ENCODE measurements around the gene H2BK1. TPM values are rescaled to one million over a fixed set of nuclear protein-coding genes. Genes with fewer than 3 reads are reported as not detected.

Gene H2BK1
- polyA plus RNA-seq, 3 donors: not detected

DNA sequence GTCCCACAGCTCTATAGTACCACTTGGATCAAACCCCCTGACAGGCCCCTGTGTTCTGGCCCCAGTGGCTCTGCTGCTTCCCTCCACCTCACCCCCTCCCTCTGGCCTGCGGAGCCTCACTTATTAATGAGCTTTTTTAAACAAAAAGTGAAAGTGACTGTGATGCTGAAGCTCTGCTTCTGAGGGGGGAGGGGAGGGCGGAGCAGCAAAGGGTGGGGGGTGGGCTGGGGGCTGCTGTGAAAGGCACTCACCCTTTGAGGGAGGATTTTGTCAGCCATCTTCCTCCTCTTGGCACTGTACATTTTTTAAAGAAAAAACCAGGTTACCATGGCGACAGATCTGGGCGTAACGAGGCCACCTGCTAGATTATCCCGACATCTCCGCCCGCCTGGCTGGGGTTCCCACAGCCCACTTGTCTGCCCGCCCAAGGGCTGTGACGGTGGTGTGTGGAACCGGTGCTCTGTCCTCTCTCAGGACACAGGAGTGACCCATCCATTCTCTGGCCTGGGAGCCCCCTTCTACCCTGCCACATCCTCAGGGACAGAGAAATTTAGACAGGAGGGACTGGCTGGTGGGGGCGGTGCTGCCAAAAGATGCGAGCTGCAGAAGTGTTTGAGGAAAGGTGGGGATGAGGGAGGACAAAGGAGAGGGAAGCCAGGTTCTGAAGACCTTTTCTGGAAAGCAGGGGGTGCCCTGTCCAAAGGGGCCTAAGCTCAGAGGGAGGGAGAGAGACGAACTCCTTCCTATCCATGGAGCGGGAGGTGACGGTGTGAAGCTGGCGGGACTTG lies 33.3 kb upstream of the H2BK1 start:
- Histone ChIP-seq H3K27me3 (ENCODE audit: control insufficient read depth in 2 of 2, insufficient read depth in 2 of 2, low read length in 2 of 2) (peaks cover 34 to 46% of the 10 kb centered on the region in 2 donors), H2AFZ (ENCODE audit: insufficient read depth, low read depth, low read length, poor library complexity, severe bottlenecking) (no peak overlapping the region), H3K4me3 (replicated peaks in 1 of 3; ENCODE audit: low read depth in 2 of 3, low read length in 3 of 3) (peak overlapping the region in 2 of 3 experiments; percentile 3 to 62), H3K36me3 (replicated peaks in 1 of 2; ENCODE audit: control insufficient read depth in 1 of 2, insufficient read depth in 2 of 2, low read length in 2 of 2) (peaks cover 32 to 33% of the 10 kb centered on the region in 2 donors), H3K27ac (ENCODE audit: low read depth in 1 of 2, low read length in 2 of 2) (peak overlapping the region in 1 of 2 donors; percentile 42), H3K4me1 (ENCODE audit: control insufficient read depth in 1 of 2, insufficient read depth in 2 of 2, low read length in 2 of 2) (peaks cover 39 to 48% of the 10 kb centered on the region in 2 donors), H3K79me2 (ENCODE audit: insufficient read depth, low read length) (no peaks in the 10 kb centered on the region), H4K20me1 (ENCODE audit: insufficient read depth, low read length) (peaks cover 98% of the 10 kb centered on the region), H3K9me3 (replicated peaks in 1 of 2; ENCODE audit: control insufficient read depth in 1 of 2, insufficient read depth in 1 of 2, low read length in 2 of 2) (peaks cover 0 to 6% of the 10 kb centered on the region in 2 donors), H3K4me2 (replicated peaks; ENCODE audit: extremely low read depth, low read length, poor library complexity, severe bottlenecking) (peak overlapping the region; percentile 66), H3K9ac (ENCODE audit: insufficient read depth, low read length, poor library complexity, severe bottlenecking) (no peak overlapping the region)
- DNase-seq: no peak
- H3K27ac Mint-ChIP-seq: peak overlapping the region in 4 of 7 donors; percentile 52 to 68 (median 66)
- peaks cover 42 to 54% of the 10 kb centered on the region in 2 donors for H3K36me3 Mint-ChIP-seq
- peaks cover 50% of the 10 kb centered on the region for H3K4me1 Mint-ChIP-seq
- peaks cover 38 to 62% (median 55%) of the 10 kb centered on the region in 3 donors for H3K27me3 Mint-ChIP-seq (ENCODE audit: low read depth in 3 of 3)
- peak overlapping the region; percentile 69 to 90 for H3K4me3 Mint-ChIP-seq
- H3K9me3 Mint-ChIP-seq: peaks cover 0 to 16% (median 6%) of the 10 kb centered on the region in 7 donors
- 21% methylated on average over 6 of the region's 17 CpGs for WGBS (ENCODE audit: insufficient coverage)
- TF ChIP-seq, protein P1, sequence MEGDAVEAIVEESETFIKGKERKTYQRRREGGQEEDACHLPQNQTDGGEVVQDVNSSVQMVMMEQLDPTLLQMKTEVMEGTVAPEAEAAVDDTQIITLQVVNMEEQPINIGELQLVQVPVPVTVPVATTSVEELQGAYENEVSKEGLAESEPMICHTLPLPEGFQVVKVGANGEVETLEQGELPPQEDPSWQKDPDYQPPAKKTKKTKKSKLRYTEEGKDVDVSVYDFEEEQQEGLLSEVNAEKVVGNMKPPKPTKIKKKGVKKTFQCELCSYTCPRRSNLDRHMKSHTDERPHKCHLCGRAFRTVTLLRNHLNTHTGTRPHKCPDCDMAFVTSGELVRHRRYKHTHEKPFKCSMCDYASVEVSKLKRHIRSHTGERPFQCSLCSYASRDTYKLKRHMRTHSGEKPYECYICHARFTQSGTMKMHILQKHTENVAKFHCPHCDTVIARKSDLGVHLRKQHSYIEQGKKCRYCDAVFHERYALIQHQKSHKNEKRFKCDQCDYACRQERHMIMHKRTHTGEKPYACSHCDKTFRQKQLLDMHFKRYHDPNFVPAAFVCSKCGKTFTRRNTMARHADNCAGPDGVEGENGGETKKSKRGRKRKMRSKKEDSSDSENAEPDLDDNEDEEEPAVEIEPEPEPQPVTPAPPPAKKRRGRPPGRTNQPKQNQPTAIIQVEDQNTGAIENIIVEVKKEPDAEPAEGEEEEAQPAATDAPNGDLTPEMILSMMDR (IDR thresholded peaks at IDR 0.05): no peak
- intact Hi-C loops (cut with micrococcal nuclease): loop anchor here in 1 of 2 donors (2.0 kb wide), 1 partner anchor 17 kb away; the partner anchor contains the start of gene ABCF2

DNA sequence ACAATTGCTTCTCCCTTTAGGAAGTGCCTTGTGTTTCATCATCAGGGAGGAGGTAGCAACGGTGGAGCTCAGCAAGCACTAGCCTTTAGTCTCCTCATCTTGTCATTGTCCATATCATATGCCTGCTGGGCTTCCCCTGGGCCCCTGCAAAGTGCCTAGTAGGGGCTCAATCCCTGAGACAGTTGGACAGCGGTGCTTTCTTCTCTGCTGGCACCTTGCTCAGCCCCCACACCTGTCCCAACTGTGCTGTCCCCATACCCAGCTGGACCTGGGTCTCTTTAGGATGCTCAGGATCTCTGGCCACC lies 32.7 kb upstream of the H2BK1 start:
- peak overlapping the region; percentile 69 to 90 for H3K4me3 Mint-ChIP-seq
- Histone ChIP-seq H3K9ac (ENCODE audit: insufficient read depth, low read length, poor library complexity, severe bottlenecking) (no peak overlapping the region), H3K4me2 (replicated peaks; ENCODE audit: extremely low read depth, low read length, poor library complexity, severe bottlenecking) (peak overlapping the region; percentile 66), H3K36me3 (replicated peaks in 1 of 2; ENCODE audit: control insufficient read depth in 1 of 2, insufficient read depth in 2 of 2, low read length in 2 of 2) (peaks cover 38 to 40% of the 10 kb centered on the region in 2 donors), H3K27me3 (ENCODE audit: control insufficient read depth in 2 of 2, insufficient read depth in 2 of 2, low read length in 2 of 2) (peaks cover 31 to 41% of the 10 kb centered on the region in 2 donors), H3K27ac (ENCODE audit: low read depth in 1 of 2, low read length in 2 of 2) (peak overlapping the region in 1 of 2 donors; percentile 42), H2AFZ (ENCODE audit: insufficient read depth, low read depth, low read length, poor library complexity, severe bottlenecking) (no peak overlapping the region), H3K4me1 (ENCODE audit: control insufficient read depth in 1 of 2, insufficient read depth in 2 of 2, low read length in 2 of 2) (peaks cover 34 to 42% of the 10 kb centered on the region in 2 donors), H3K4me3 (replicated peaks in 1 of 3; ENCODE audit: low read depth in 2 of 3, low read length in 3 of 3) (peak overlapping the region in 1 of 3 experiments; percentile 62), H3K79me2 (ENCODE audit: insufficient read depth, low read length) (no peaks in the 10 kb centered on the region), H3K9me3 (replicated peaks in 1 of 2; ENCODE audit: control insufficient read depth in 1 of 2, insufficient read depth in 1 of 2, low read length in 2 of 2) (peaks cover 0 to 6% of the 10 kb centered on the region in 2 donors), H4K20me1 (ENCODE audit: insufficient read depth, low read length) (peaks cover 99% of the 10 kb centered on the region)
- peak overlapping the region in 2 of 7 donors; percentile 24 to 58 for H3K27ac Mint-ChIP-seq
- peaks cover 43 to 58% of the 10 kb centered on the region in 2 donors for H3K36me3 Mint-ChIP-seq
- peaks cover 45% of the 10 kb centered on the region for H3K4me1 Mint-ChIP-seq
- DNase-seq: no peak
- WGBS (ENCODE audit: insufficient coverage): 41% methylated on average over 2 of the region's 2 CpGs
- TF ChIP-seq, protein P1 (IDR thresholded peaks at IDR 0.05): no peak
- peaks cover 0 to 11% (median 3%) of the 10 kb centered on the region in 7 donors for H3K9me3 Mint-ChIP-seq
- intact Hi-C loops (cut with micrococcal nuclease): loop anchor here in 1 of 2 donors (2.0 kb wide), 1 partner anchor 16 kb away; the partner anchor contains the start of gene ABCF2
- H3K27me3 Mint-ChIP-seq (ENCODE audit: low read depth in 3 of 3): peaks cover 34 to 56% (median 50%) of the 10 kb centered on the region in 3 donors

All from CD14-positive monocyte (primary cell).